A549 (cell line): Measurements from ENCODE around the gene F12. TPM values are rescaled to one million over a fixed set of nuclear protein-coding genes. Genes with fewer than 3 reads are reported as not detected.
"Not testable (repeated sequence)": the region's sequence is repeated elsewhere in the genome, so short reads cannot be mapped to it uniquely, and the experiment has no call there.

Experiments
- ATAC-seq, 2 experiments: fragments of 200-7000 bp in 1 of 2; fragments of >200 bp in 1 of 2; cut with Nextera tagmentation in 1 of 2; cut with Tn5 transposase in 1 of 2; 3 replicates each; pipeline versions ENCODE4 v1.8.0 to v1.9.1; 2018 to 2020; ENCODE audit warnings: mild to moderate bottlenecking in 1 of 2, moderate library complexity in 1 of 2
- CTCF ChIA-PET: fragments of 300-600 bp; sonication (Branson Sonifier 250); formaldehyde crosslinking; extraction: SDS; loops from one replicate; lab custom pipeline; 2021; ENCODE audit warnings: antibody characterized with exemption, inconsistent platforms; lab: Yijun Ruan, JAX
- POLR2A ChIA-PET: fragments of 350-600 bp; formaldehyde crosslinking; extraction: SDS; loops from one replicate; lab custom pipeline; 2021; ENCODE audit warnings: antibody characterized with exemption, inconsistent platforms; lab: Yijun Ruan, JAX
- DNase-seq, 2 experiments: peaks; one replicate each; pipeline versions ENCODE4 v3.0.0 to v3.0.0-alpha.2; 2011 to 2016; ENCODE audit warnings: low read depth in 1 of 2, low spot score in 1 of 2
- FAIRE-seq: peaks from 2 replicates; lab custom pipeline; 2011; peaks lifted over from hg19 to GRCh38; lab: Jason Lieb, UNC
- H3K27ac ChIP-seq, 2 experiments: fragments of >200 bp; sonication (Bioruptor Twin); formaldehyde crosslinking; 3 replicates each; pipeline ENCODE4 v1.5.1; 2016 to 2017
- H3K4me1 ChIP-seq: fragments of >200 bp; sonication (Bioruptor Twin); formaldehyde crosslinking; 3 replicates; pipeline ENCODE4 v1.6.1; 2016
- H3K4me2 ChIP-seq: fragments of >200 bp; sonication (Bioruptor Twin); formaldehyde crosslinking; 3 replicates; pipeline ENCODE4 v1.6.1; 2016
- H3K4me3 ChIP-seq: fragments of >200 bp; sonication (Bioruptor Twin); formaldehyde crosslinking; 3 replicates; pipeline ENCODE4 v1.5.1; 2016
- H3K9me3 ChIP-seq: fragments of >200 bp; sonication (Bioruptor Twin); formaldehyde crosslinking; 3 replicates; pipeline ENCODE4 v1.6.1; 2016
- CBX2 ChIP-seq: fragments of 200-600 bp; sonication (generic); IDR thresholded peaks from 2 replicates; pipeline ENCODE4 v1.6.1; 2016; ENCODE audit warnings: low read depth, mild to moderate bottlenecking, borderline replicate concordance
- CEBPB ChIP-seq, 2 experiments: fragments of >200 bp in 1 of 2; sonication (Bioruptor Twin) in 1 of 2; formaldehyde crosslinking in 1 of 2; IDR thresholded peaks; 2 replicates each; pipeline ENCODE4 v1.6.1; 2012 to 2016
- E2F6 ChIP-seq: IDR thresholded peaks from 2 replicates; pipeline ENCODE4 v1.6.1; 2012; ENCODE audit warnings: low read depth, borderline replicate concordance
- EHF ChIP-seq: fragments of 250-450 bp; sonication (Bioruptor Pico); IDR thresholded peaks from 2 replicates; pipeline ENCODE4 v1.5.0; 2020; ENCODE audit warnings: mild to moderate bottlenecking
- EP300 ChIP-seq, 2 experiments: fragments of >200 bp; sonication (Bioruptor Twin); formaldehyde crosslinking; IDR thresholded peaks; 2 replicates in 1 of 2; 3 replicates in 1 of 2; pipeline ENCODE4 v1.6.1; 2016 to 2017
- ESRRA ChIP-seq: fragments of 150-350 bp; IDR thresholded peaks from 2 replicates; pipeline ENCODE4 v1.6.1; 2014; ENCODE audit warnings: mild to moderate bottlenecking, low read length, borderline replicate concordance
- FOSB ChIP-seq: fragments of 250-450 bp; sonication (Bioruptor Pico); IDR thresholded peaks from 2 replicates; pipeline ENCODE4 v1.5.0; 2020; ENCODE audit warnings: mild to moderate bottlenecking, moderate library complexity
- FOXS1 ChIP-seq: fragments of 250-450 bp; sonication (Bioruptor Pico); IDR thresholded peaks from 2 replicates; pipeline ENCODE4 v1.5.0; 2020; ENCODE audit warnings: mild to moderate bottlenecking, moderate library complexity
- HES2 ChIP-seq: fragments of >200 bp; sonication (Bioruptor Twin); formaldehyde crosslinking; IDR thresholded peaks from 2 replicates; pipeline ENCODE4 v1.6.1; 2016
- HEYL ChIP-seq: fragments of 250-450 bp; sonication (Bioruptor Pico); IDR thresholded peaks from 2 replicates; pipeline ENCODE4 v1.8.0; 2021; ENCODE audit warnings: mild to moderate bottlenecking, moderate library complexity
- JUN ChIP-seq, 2 experiments: fragments of >200 bp; sonication (Bioruptor Twin); formaldehyde crosslinking; IDR thresholded peaks; 2 replicates in 1 of 2; 3 replicates in 1 of 2; pipeline ENCODE4 v1.6.1; 2016 to 2017
- KDM1A ChIP-seq: fragments of 200-600 bp; sonication (generic); IDR thresholded peaks from 2 replicates; pipeline ENCODE4 v1.6.1; 2016; ENCODE audit warnings: low read depth, mild to moderate bottlenecking
- MAFK ChIP-seq: fragments of 450-650 bp; IDR thresholded peaks from 2 replicates; pipeline ENCODE4 v1.6.1; 2014; ENCODE audit not compliant: partially characterized antibody
- MAZ ChIP-seq: fragments of 150-350 bp; IDR thresholded peaks from 2 replicates; pipeline ENCODE4 v1.6.1; 2014; ENCODE audit warnings: antibody characterized with exemption, low read depth, low read length, borderline replicate concordance
- NFE2L2 ChIP-seq: fragments of 150-350 bp; conservative IDR thresholded peaks from 2 replicates; pipeline ENCODE4 v1.6.1; 2014; ENCODE audit warnings: low read length
- POLR2A ChIP-seq: IDR thresholded peaks from 2 replicates; pipeline ENCODE4 v1.6.1; 2012; ENCODE audit warnings: mild to moderate bottlenecking, low read length
- POLR2AphosphoS2 ChIP-seq: conservative IDR thresholded peaks from 2 replicates; pipeline ENCODE4 v1.6.1; 2012; ENCODE audit warnings: low read length, improper control_type of control experiment, inconsistent platforms
- RAD21 ChIP-seq, 2 experiments: fragments of >200 bp in 1 of 2; sonication (Bioruptor Twin) in 1 of 2; formaldehyde crosslinking in 1 of 2; IDR thresholded peaks in 1 of 2; conservative IDR thresholded peaks in 1 of 2; 2 replicates in 1 of 2; 3 replicates in 1 of 2; pipeline ENCODE4 v1.6.1; 2012 to 2018; ENCODE audit warnings: inconsistent platforms in 1 of 2
- SMC3 ChIP-seq: fragments of >200 bp; sonication (Bioruptor Twin); formaldehyde crosslinking; IDR thresholded peaks from 3 replicates; pipeline ENCODE4 v1.6.1; 2018; ENCODE audit warnings: inconsistent platforms
- TFCP2L1 ChIP-seq: fragments of 250-450 bp; sonication (Bioruptor Pico); IDR thresholded peaks from 2 replicates; pipeline ENCODE4 v1.5.0; 2021; ENCODE audit warnings: mild to moderate bottlenecking
- ZFP36 ChIP-seq: fragments of 450-650 bp; IDR thresholded peaks from 2 replicates; pipeline ENCODE4 v1.6.1; 2014; ENCODE audit warnings: borderline replicate concordance; ENCODE audit not compliant: partially characterized antibody
- ZSCAN20 ChIP-seq: fragments of 250-450 bp; sonication (Bioruptor Pico); IDR thresholded peaks from 2 replicates; pipeline ENCODE4 v1.8.0; 2022; ENCODE audit warnings: mild to moderate bottlenecking, moderate library complexity
- WGBS: methylation state at CpG from one replicate; pipeline ENCODE4 v1.1.6; 2017; ENCODE audit errors: missing lambda C conversion rate; 5-methylcytosine and 5-hydroxymethylcytosine counted together
- polyA plus RNA-seq, 4 experiments: library from polyadenylated mRNA; depleted of rRNA in 3 of 4; stranded (reverse); fragments of >200 nt; fragmentation: RNase III in 1 of 4; extraction: RNeasy Plus Mini Kit Qiagen cat#74134 plus additional on column Dnase treatment in 1 of 4; gene quantifications; 2 replicates in 3 of 4; 3 replicates in 1 of 4; pipeline ENCODE4 v1.2.3, GENCODE V29; 2011 to 2017
- TF ChIP-seq, protein P1 (sequence below): IDR thresholded peaks from 2 replicates; pipeline ENCODE4 v1.6.1; 2012
- TF ChIP-seq, protein P2 (sequence below): fragments of 250-450 bp; sonication (Bioruptor Pico); IDR thresholded peaks from 2 replicates; pipeline ENCODE4 v1.5.0; 2021; ENCODE audit warnings: mild to moderate bottlenecking, moderate library complexity, borderline replicate concordance
- TF ChIP-seq, protein P3 (sequence below): IDR thresholded peaks from 2 replicates; pipeline ENCODE4 v1.6.1; 2012
- TF ChIP-seq, protein P4 (sequence below): fragments of >200 bp; sonication (Bioruptor Twin); formaldehyde crosslinking; IDR thresholded peaks from 3 replicates; pipeline ENCODE4 v1.5.1; 2016

The F12 gene
- polyA plus RNA-seq, 2 of the 4 experiments (the other 2 are of a cell fraction): 5.3 to 14.3 TPM

DNA sequence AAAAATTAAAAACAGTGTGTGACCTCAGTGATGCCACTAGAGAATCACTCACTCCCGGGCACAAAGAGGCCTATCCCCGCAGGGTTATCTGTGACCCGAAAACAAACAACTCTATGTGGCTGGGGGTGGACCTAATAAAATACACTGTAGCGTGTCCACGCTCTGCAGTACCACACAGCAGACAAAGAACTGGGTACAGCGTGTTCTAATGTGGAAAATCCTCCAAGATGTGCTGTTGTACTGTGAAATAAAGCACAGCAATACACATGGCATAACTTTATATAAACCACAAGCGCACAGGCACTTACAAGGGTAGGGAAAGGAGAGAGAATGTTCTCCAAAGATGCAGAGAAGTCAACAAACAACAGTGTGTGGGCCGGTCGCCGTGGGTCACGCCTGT lies 33.3 kb downstream of the F12 start:
- TF ChIP-seq FOXS1 (no peak), FOSB (CRISPR knock-in tag) (no peak), POLR2AphosphoS2 (no peak), MAFK (no peak), KDM1A (no peak), RAD21 (conservative IDR thresholded peaks at IDR 0.05 in 1 of 2, IDR thresholded peaks at IDR 0.05 in 1 of 2) (no peak), POLR2A (no peak), E2F6 (no peak), CBX2 (no peak), NFE2L2 (no peak)
- TF ChIP-seq, protein P1, sequence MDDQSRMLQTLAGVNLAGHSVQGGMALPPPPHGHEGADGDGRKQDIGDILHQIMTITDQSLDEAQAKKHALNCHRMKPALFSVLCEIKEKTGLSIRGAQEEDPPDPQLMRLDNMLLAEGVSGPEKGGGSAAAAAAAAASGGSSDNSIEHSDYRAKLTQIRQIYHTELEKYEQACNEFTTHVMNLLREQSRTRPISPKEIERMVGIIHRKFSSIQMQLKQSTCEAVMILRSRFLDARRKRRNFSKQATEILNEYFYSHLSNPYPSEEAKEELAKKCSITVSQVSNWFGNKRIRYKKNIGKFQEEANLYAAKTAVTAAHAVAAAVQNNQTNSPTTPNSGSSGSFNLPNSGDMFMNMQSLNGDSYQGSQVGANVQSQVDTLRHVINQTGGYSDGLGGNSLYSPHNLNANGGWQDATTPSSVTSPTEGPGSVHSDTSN: no peak
- TF ChIP-seq, protein P2, sequence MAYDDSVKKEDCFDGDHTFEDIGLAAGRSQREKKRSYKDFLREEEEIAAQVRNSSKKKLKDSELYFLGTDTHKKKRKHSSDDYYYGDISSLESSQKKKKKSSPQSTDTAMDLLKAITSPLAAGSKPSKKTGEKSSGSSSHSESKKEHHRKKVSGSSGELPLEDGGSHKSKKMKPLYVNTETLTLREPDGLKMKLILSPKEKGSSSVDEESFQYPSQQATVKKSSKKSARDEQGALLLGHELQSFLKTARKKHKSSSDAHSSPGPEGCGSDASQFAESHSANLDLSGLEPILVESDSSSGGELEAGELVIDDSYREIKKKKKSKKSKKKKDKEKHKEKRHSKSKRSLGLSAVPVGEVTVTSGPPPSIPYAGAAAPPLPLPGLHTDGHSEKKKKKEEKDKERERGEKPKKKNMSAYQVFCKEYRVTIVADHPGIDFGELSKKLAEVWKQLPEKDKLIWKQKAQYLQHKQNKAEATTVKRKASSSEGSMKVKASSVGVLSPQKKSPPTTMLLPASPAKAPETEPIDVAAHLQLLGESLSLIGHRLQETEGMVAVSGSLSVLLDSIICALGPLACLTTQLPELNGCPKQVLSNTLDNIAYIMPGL (CRISPR knock-in tag): no peak
- TF ChIP-seq, all 56 proteins: peak for 0
- no peak for FAIRE-seq
- Histone ChIP-seq H3K4me3 (no peak overlapping the region), H3K4me2 (no peak overlapping the region), H3K27ac (no peak overlapping the region), H3K9me3 (no peaks in the 10 kb centered on the region), H3K4me1 (peaks cover 34% of the 10 kb centered on the region)
- no peak for DNase-seq
- ChIA-PET CTCF (interaction anchor here (1.0 to 33.9 kb wide), 2 partner anchors 22 to 125 kb away, joined by 3 to 1107 read pairs; partner anchors contain the start of genes F12, PFN3 and SLC34A1), POLR2A (no interaction called here)
- no peak for ATAC-seq
- 88% methylated on average over 11 of the region's 11 CpGs for WGBS

DNA sequence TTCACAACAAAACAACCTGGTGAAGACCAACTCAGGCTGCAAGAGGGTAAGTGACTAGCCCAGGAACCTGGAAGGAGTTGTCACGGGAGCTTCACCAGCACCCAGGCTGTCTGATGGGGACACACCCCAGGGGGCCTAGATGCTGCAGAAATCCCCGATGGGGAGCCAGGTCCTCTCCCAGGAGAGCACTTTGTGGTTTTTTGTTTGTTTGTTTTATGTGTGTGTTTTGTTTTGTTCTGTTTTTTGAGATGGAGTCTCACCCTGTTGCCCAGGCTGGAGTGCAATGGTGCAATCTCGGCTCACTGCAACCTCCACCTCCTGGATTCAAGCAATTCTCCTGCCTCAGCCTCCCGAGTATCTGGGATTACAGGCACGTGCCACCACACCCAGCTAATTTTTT lies 33.8 kb downstream of the F12 start:
- POLR2A ChIA-PET, DNase-seq, H3K4me3 ChIP-seq, ATAC-seq, H3K4me2 ChIP-seq, FAIRE-seq, H3K27ac ChIP-seq, H3K9me3 ChIP-seq: not testable (repeated sequence)
- peaks cover 35% of the 10 kb centered on the region for H3K4me1 ChIP-seq
- WGBS: 47% methylated on average over 5 of the region's 5 CpGs
- CTCF ChIA-PET: interaction anchor here (1.0 to 33.9 kb wide), 2 partner anchors 23 to 126 kb away, joined by 3 to 1107 read pairs; partner anchors contain the start of genes F12, PFN3 and SLC34A1

DNA sequence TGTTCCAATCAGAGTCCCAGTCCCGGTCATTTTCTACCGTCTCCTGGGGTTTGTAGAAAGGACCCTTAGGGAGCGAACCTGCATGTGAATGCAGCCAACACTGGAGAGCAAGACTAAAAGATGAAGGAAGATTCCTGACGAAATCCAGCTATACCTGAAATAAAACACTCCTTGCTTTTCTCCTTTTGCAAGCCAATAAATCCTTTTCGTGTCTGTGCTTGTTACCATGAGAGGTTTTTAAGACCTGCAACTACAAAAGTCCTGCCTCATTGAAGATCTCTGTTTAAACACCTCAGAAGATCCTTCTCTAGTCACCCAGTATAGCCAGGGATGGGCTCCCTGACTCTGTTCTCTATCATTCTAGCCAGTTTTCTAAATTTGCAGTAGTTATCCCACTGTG lies 35.2 kb downstream of the F12 start:
- FAIRE-seq: no peak
- CTCF ChIA-PET: interaction anchor here (1.0 to 33.9 kb wide), 3 partner anchors 24 to 65 kb away, joined by 3 to 1107 read pairs (median 3); partner anchors contain the start of genes F12, PFN3 and SLC34A1

More for the DNA sequence above, 35.2 kb downstream of the F12 start:
- no peak for TF ChIP-seq EHF
- TF ChIP-seq FOXS1: no peak
- TF ChIP-seq ZFP36: no peak
- no peak for TF ChIP-seq ESRRA
- no peak for TF ChIP-seq MAZ
- no peak for TF ChIP-seq CEBPB (IDR thresholded peaks at IDR 0.05)
- TF ChIP-seq SMC3: no peak
- no peak for TF ChIP-seq JUN (IDR thresholded peaks at IDR 0.05)
- TF ChIP-seq, protein P1: no peak
- TF ChIP-seq HEYL: no peak
- TF ChIP-seq, protein P3, sequence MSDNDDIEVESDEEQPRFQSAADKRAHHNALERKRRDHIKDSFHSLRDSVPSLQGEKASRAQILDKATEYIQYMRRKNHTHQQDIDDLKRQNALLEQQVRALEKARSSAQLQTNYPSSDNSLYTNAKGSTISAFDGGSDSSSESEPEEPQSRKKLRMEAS: no peak
- no peak for TF ChIP-seq POLR2A
- no peak for TF ChIP-seq ZSCAN20 (CRISPR knock-in tag)
- TF ChIP-seq HES2: no peak
- TF ChIP-seq, protein P4, sequence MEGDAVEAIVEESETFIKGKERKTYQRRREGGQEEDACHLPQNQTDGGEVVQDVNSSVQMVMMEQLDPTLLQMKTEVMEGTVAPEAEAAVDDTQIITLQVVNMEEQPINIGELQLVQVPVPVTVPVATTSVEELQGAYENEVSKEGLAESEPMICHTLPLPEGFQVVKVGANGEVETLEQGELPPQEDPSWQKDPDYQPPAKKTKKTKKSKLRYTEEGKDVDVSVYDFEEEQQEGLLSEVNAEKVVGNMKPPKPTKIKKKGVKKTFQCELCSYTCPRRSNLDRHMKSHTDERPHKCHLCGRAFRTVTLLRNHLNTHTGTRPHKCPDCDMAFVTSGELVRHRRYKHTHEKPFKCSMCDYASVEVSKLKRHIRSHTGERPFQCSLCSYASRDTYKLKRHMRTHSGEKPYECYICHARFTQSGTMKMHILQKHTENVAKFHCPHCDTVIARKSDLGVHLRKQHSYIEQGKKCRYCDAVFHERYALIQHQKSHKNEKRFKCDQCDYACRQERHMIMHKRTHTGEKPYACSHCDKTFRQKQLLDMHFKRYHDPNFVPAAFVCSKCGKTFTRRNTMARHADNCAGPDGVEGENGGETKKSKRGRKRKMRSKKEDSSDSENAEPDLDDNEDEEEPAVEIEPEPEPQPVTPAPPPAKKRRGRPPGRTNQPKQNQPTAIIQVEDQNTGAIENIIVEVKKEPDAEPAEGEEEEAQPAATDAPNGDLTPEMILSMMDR: no peak
- TF ChIP-seq EP300 (IDR thresholded peaks at IDR 0.05): no peak
- no peak for TF ChIP-seq RAD21 (conservative IDR thresholded peaks at IDR 0.05 in 1 of 2, IDR thresholded peaks at IDR 0.05 in 1 of 2)
- no peak for TF ChIP-seq TFCP2L1
- WGBS: 84% methylated on average over 5 of the region's 5 CpGs
- no peak overlapping the region for H3K4me2 ChIP-seq
- DNase-seq: no peak
- no peak overlapping the region for H3K27ac ChIP-seq
- ATAC-seq: no peak
- peaks cover 29% of the 10 kb centered on the region for H3K4me1 ChIP-seq
- POLR2A ChIA-PET: no interaction called here
- no peaks in the 10 kb centered on the region for H3K9me3 ChIP-seq
- no peak overlapping the region for H3K4me3 ChIP-seq
